ENCODE data around the gene EPHB3. TPM values are rescaled to one million over a fixed set of nuclear protein-coding genes. Genes with fewer than 3 reads are reported as not detected.

The EPHB3 gene
- polyA plus RNA-seq, 2 donors = 24.6 to 27.7 TPM

- WGBS, 2 donors = 20 to 36% methylated on average over 13 to 14 of the region's 14 CpGs
- Histone ChIP-seq H3K4me1 (ENCODE audit: control insufficient read depth in 2 of 2, insufficient read depth in 2 of 2, low read length in 1 of 2) (peaks cover 0 to 22% of the 10 kb centered on the region in 2 donors), H3K27ac (ENCODE audit: low read depth in 2 of 2, low read length in 1 of 2) (no peak overlapping the region), H3K36me3 (ENCODE audit: control insufficient read depth in 2 of 2, insufficient read depth in 2 of 2, low read length in 1 of 2) (no peaks in the 10 kb centered on the region), H3K27me3 (ENCODE audit: control insufficient read depth in 1 of 2, insufficient read depth in 2 of 2, low read length in 2 of 2) (no peaks in the 10 kb centered on the region), H3K4me3 (ENCODE audit: low read depth in 1 of 2, low read length in 2 of 2) (peak overlapping the region in 1 of 2 donors; percentile 2), H3K9me3 (ENCODE audit: control insufficient read depth in 2 of 2, insufficient read depth in 1 of 2, low read depth in 1 of 2, low read length in 1 of 2) (no peaks in the 10 kb centered on the region)
Observed at GRCh38 chr3:184602372-184603150, 41.0 kb downstream of the EPHB3 start.

GRCh38 chr3:184603151-184604030 is 41.8 kb downstream of the EPHB3 start:
- 55 to 62% methylated on average over 20 of the region's 20 CpGs for WGBS, 2 donors
- Histone ChIP-seq H3K4me1 (ENCODE audit: control insufficient read depth in 2 of 2, insufficient read depth in 2 of 2, low read length in 1 of 2) (peaks cover 0 to 22% of the 10 kb centered on the region in 2 donors), H3K4me3 (ENCODE audit: low read depth in 1 of 2, low read length in 2 of 2) (peak overlapping the region in 1 of 2 donors; percentile 43), H3K9me3 (ENCODE audit: control insufficient read depth in 2 of 2, insufficient read depth in 1 of 2, low read depth in 1 of 2, low read length in 1 of 2) (no peaks in the 10 kb centered on the region), H3K27ac (ENCODE audit: low read depth in 2 of 2, low read length in 1 of 2) (no peak overlapping the region), H3K36me3 (ENCODE audit: control insufficient read depth in 2 of 2, insufficient read depth in 2 of 2, low read length in 1 of 2) (no peaks in the 10 kb centered on the region), H3K27me3 (ENCODE audit: control insufficient read depth in 1 of 2, insufficient read depth in 2 of 2, low read length in 2 of 2) (no peaks in the 10 kb centered on the region)

- no peaks in the 10 kb centered on the region for H3K9me3 ChIP-seq (ENCODE audit: control insufficient read depth in 2 of 2, insufficient read depth in 1 of 2, low read depth in 1 of 2, low read length in 1 of 2)
- H3K4me1 ChIP-seq (ENCODE audit: control insufficient read depth in 2 of 2, insufficient read depth in 2 of 2, low read length in 1 of 2) = peaks cover 0 to 21% of the 10 kb centered on the region in 2 donors
- H3K27ac ChIP-seq (ENCODE audit: low read depth in 2 of 2, low read length in 1 of 2) = no peak overlapping the region
- no peaks in the 10 kb centered on the region for H3K36me3 ChIP-seq (ENCODE audit: control insufficient read depth in 2 of 2, insufficient read depth in 2 of 2, low read length in 1 of 2)
- 1% methylated on average over 48 to 56 of the region's 56 CpGs for WGBS, 2 donors
- peak overlapping the region; percentile 17 to 43 for H3K4me3 ChIP-seq (ENCODE audit: low read depth in 1 of 2, low read length in 2 of 2)
- no peaks in the 10 kb centered on the region for H3K27me3 ChIP-seq (ENCODE audit: control insufficient read depth in 1 of 2, insufficient read depth in 2 of 2, low read length in 2 of 2)
Observed at GRCh38 chr3:184604039-184604601, 42.5 kb downstream of the EPHB3 start.

- no peaks in the 10 kb centered on the region for H3K27me3 ChIP-seq (ENCODE audit: control insufficient read depth in 1 of 2, insufficient read depth in 2 of 2, low read length in 2 of 2)
- peaks cover 0 to 15% of the 10 kb centered on the region in 2 donors for H3K4me1 ChIP-seq (ENCODE audit: control insufficient read depth in 2 of 2, insufficient read depth in 2 of 2, low read length in 1 of 2)
Observed at GRCh38 chr3:184604615-184605290, 43.2 kb downstream of the EPHB3 start.

GRCh38 chr3:184608209-184608608 is 46.6 kb downstream of the EPHB3 start:
- no peak overlapping the region for H3K27ac ChIP-seq (ENCODE audit: low read depth in 2 of 2, low read length in 1 of 2)
- H3K9me3 ChIP-seq (ENCODE audit: control insufficient read depth in 2 of 2, insufficient read depth in 1 of 2, low read depth in 1 of 2, low read length in 1 of 2) = no peaks in the 10 kb centered on the region
- no peaks in the 10 kb centered on the region for H3K36me3 ChIP-seq (ENCODE audit: control insufficient read depth in 2 of 2, insufficient read depth in 2 of 2, low read length in 1 of 2)
- H3K4me3 ChIP-seq (ENCODE audit: low read depth in 1 of 2, low read length in 2 of 2) = no peak overlapping the region
- H3K4me1 ChIP-seq (ENCODE audit: control insufficient read depth in 2 of 2, insufficient read depth in 2 of 2, low read length in 1 of 2) = peaks cover 0 to 7% of the 10 kb centered on the region in 2 donors
- no peaks in the 10 kb centered on the region for H3K27me3 ChIP-seq (ENCODE audit: control insufficient read depth in 1 of 2, insufficient read depth in 2 of 2, low read length in 2 of 2)

More at GRCh38 chr3:184604615-184605290, 43.2 kb downstream of the EPHB3 start:
- H3K27ac ChIP-seq (ENCODE audit: low read depth in 2 of 2, low read length in 1 of 2) = no peak overlapping the region
- no peaks in the 10 kb centered on the region for H3K36me3 ChIP-seq (ENCODE audit: control insufficient read depth in 2 of 2, insufficient read depth in 2 of 2, low read length in 1 of 2)
- H3K4me3 ChIP-seq (ENCODE audit: low read depth in 1 of 2, low read length in 2 of 2) = peak overlapping the region in 1 of 2 donors; percentile 17
- no peaks in the 10 kb centered on the region for H3K9me3 ChIP-seq (ENCODE audit: control insufficient read depth in 2 of 2, insufficient read depth in 1 of 2, low read depth in 1 of 2, low read length in 1 of 2)
- 57 to 61% methylated on average over 20 of the region's 20 CpGs for WGBS, 2 donors

- Histone ChIP-seq H3K27me3 (ENCODE audit: control insufficient read depth in 1 of 2, insufficient read depth in 2 of 2, low read length in 2 of 2) (no peaks in the 10 kb centered on the region), H3K36me3 (ENCODE audit: control insufficient read depth in 2 of 2, insufficient read depth in 2 of 2, low read length in 1 of 2) (no peaks in the 10 kb centered on the region), H3K27ac (ENCODE audit: low read depth in 2 of 2, low read length in 1 of 2) (no peak overlapping the region), H3K4me1 (ENCODE audit: control insufficient read depth in 2 of 2, insufficient read depth in 2 of 2, low read length in 1 of 2) (peaks cover 0 to 2% of the 10 kb centered on the region in 2 donors), H3K4me3 (ENCODE audit: low read depth in 1 of 2, low read length in 2 of 2) (no peak overlapping the region), H3K9me3 (ENCODE audit: control insufficient read depth in 2 of 2, insufficient read depth in 1 of 2, low read depth in 1 of 2, low read length in 1 of 2) (no peaks in the 10 kb centered on the region)
- WGBS, 2 donors = 85 to 87% methylated on average over 9 of the region's 9 CpGs
Observed at GRCh38 chr3:184609476-184610244, 48.1 kb downstream of the EPHB3 start.

GRCh38 chr3:184610245-184610871 is 48.8 kb downstream of the EPHB3 start:
- Histone ChIP-seq H3K9me3 (ENCODE audit: control insufficient read depth in 2 of 2, insufficient read depth in 1 of 2, low read depth in 1 of 2, low read length in 1 of 2) (no peaks in the 10 kb centered on the region), H3K27me3 (ENCODE audit: control insufficient read depth in 1 of 2, insufficient read depth in 2 of 2, low read length in 2 of 2) (no peaks in the 10 kb centered on the region), H3K4me3 (ENCODE audit: low read depth in 1 of 2, low read length in 2 of 2) (no peak overlapping the region), H3K4me1 (ENCODE audit: control insufficient read depth in 2 of 2, insufficient read depth in 2 of 2, low read length in 1 of 2) (peaks cover 0 to 2% of the 10 kb centered on the region in 2 donors), H3K27ac (ENCODE audit: low read depth in 2 of 2, low read length in 1 of 2) (no peak overlapping the region), H3K36me3 (ENCODE audit: control insufficient read depth in 2 of 2, insufficient read depth in 2 of 2, low read length in 1 of 2) (no peaks in the 10 kb centered on the region)
- WGBS, 2 donors = 85 to 89% methylated on average over 6 of the region's 6 CpGs

GRCh38 chr3:184611607-184612281 is 50.2 kb downstream of the EPHB3 start:
- no peaks in the 10 kb centered on the region for H3K4me1 ChIP-seq (ENCODE audit: control insufficient read depth in 2 of 2, insufficient read depth in 2 of 2, low read length in 1 of 2)
- no peaks in the 10 kb centered on the region for H3K36me3 ChIP-seq (ENCODE audit: control insufficient read depth in 2 of 2, insufficient read depth in 2 of 2, low read length in 1 of 2)
- H3K27me3 ChIP-seq (ENCODE audit: control insufficient read depth in 1 of 2, insufficient read depth in 2 of 2, low read length in 2 of 2) = no peaks in the 10 kb centered on the region
- no peaks in the 10 kb centered on the region for H3K9me3 ChIP-seq (ENCODE audit: control insufficient read depth in 2 of 2, insufficient read depth in 1 of 2, low read depth in 1 of 2, low read length in 1 of 2)
- H3K4me3 ChIP-seq (ENCODE audit: low read depth in 1 of 2, low read length in 2 of 2) = no peak overlapping the region
- 77 to 83% methylated on average over 8 of the region's 8 CpGs for WGBS, 2 donors
- H3K27ac ChIP-seq (ENCODE audit: low read depth in 2 of 2, low read length in 1 of 2) = no peak overlapping the region

All from esophagus (tissue), 2 donors.